Coronary artery (tissue), 2 donors: ENCODE data around the gene PTPRM.

Experiments
- DNase-seq: peaks from one replicate; pipeline ENCODE4 v3.0.0-alpha.2; 2017; ENCODE audit warnings: low spot score
- H3K27ac ChIP-seq, 2 donors: fragments of 200-600 bp; sonication (generic); one replicate each; pipeline ENCODE4 v1.5.1; 2016 to 2019
- H3K4me3 ChIP-seq: fragments of 200-600 bp; sonication (generic); 2 replicates; pipeline ENCODE4 v1.5.1; 2016; ENCODE audit warnings: mild to moderate bottlenecking, moderate library complexity
- CTCF ChIP-seq: fragments of 200-600 bp; sonication (generic); IDR thresholded peaks from one replicate; pipeline ENCODE4 v1.5.1; 2019; ENCODE audit warnings: antibody characterized with exemption

Gene PTPRM

DNA sequence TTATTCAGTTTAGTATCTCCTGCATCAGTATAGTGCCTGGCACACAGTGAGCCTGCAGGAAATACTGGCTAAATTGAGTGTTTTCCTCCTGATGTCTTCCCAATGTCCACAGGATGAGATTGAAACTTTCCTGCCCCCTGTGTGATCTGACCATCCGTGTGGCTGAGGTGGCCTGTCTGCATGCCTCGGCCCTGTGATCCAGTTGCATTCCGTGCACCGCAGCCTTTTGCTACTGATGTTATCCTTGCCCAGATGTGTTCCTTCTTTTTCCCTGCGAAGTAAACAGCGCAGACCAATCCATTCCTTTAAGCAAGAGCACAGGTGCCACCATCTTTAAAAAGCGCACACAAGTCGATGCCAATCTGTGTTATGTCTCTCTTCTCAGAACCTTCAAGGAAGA lies 462.6 kb downstream of the PTPRM start:
- Histone ChIP-seq H3K27ac (no peak overlapping the region), H3K4me3 (no peak overlapping the region)
- no peak for TF ChIP-seq CTCF
- no peak for DNase-seq

DNA sequence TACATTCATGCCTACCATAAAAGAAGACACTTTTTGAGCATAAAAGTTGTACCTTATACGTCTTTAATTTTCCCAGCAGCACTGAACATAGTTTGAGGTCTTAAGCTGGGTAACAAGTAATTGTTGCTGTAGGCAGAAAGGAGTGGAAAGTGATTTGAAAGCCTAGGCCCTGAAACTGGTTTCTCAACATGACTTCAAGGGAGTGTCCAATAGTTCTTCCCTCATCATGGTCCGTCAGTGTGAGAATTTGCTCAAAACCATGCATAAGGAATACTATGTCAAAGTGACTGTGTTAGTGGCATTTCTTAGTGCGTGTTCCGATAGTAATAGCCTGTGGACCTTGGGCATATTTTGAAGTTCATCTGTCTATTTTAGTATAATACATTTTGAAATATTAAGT lies 463.1 kb downstream of the PTPRM start:
- no peak for DNase-seq
- no peak for TF ChIP-seq CTCF

GRCh38 chr18:8031496-8031895 lies 464.4 kb downstream of the PTPRM start:
- no peak overlapping the region for H3K4me3 ChIP-seq
- no peak for DNase-seq

More for the DNA sequence above, 463.1 kb downstream of the PTPRM start:
- H3K27ac ChIP-seq: no peak overlapping the region
- H3K4me3 ChIP-seq: no peak overlapping the region

GRCh38 chr18:8034674-8035073 lies 467.6 kb downstream of the PTPRM start:
- no peak overlapping the region for H3K4me3 ChIP-seq
- no peak for DNase-seq
- no peak overlapping the region for H3K27ac ChIP-seq
- TF ChIP-seq CTCF: no peak

More at GRCh38 chr18:8031496-8031895, 464.4 kb downstream of the PTPRM start:
- H3K27ac ChIP-seq: no peak overlapping the region
- TF ChIP-seq CTCF: no peak

- no peak for TF ChIP-seq CTCF
- no peak overlapping the region for H3K4me3 ChIP-seq
- DNase-seq: no peak
- no peak overlapping the region for H3K27ac ChIP-seq
Observed at GRCh38 chr18:8036551-8036950, 469.4 kb downstream of the PTPRM start.

GRCh38 chr18:8037296-8037695 lies 470.2 kb downstream of the PTPRM start:
- no peak overlapping the region for H3K27ac ChIP-seq
- no peak for DNase-seq
- no peak overlapping the region for H3K4me3 ChIP-seq
- TF ChIP-seq CTCF: no peak

GRCh38 chr18:8040021-8040420 lies 472.9 kb downstream of the PTPRM start:
- Histone ChIP-seq H3K27ac (no peak overlapping the region), H3K4me3 (no peak overlapping the region)
- no peak for TF ChIP-seq CTCF
- no peak for DNase-seq
